Measurements from ENCODE around the gene GRID1.

- TF ChIP-seq CTCF (IDR thresholded peaks at IDR 0.05), result no peak
- no peak for TF ChIP-seq POLR2A (IDR thresholded peaks at IDR 0.05)
Measured at GRCh38 chr10:86337121-86337601, 29.4 kb downstream of the GRID1 start.

Data from thyroid gland (tissue), 4 donors.